Effector memory CD4-positive, alpha-beta T cell (primary cell): ENCODE results near the gene DNAI1.

ENCODE experiments used
- DNase-seq, 3 donors: peaks; one replicate each; pipeline ENCODE4 v3.0.0-alpha.2; 2020
- H3K27ac ChIP-seq: 2 replicates; pipeline ENCODE4 v1.7.0; 2013; ENCODE audit warnings: mild to moderate bottlenecking, low read length, moderate library complexity; ENCODE audit not compliant: insufficient read depth, poor library complexity, severe bottlenecking
- H3K27me3 ChIP-seq: replicated peaks from 2 replicates; pipeline ENCODE4 v1.7.0; 2013; ENCODE audit warnings: mild to moderate bottlenecking, low read length; ENCODE audit not compliant: insufficient read depth, control insufficient read depth, poor library complexity, severe bottlenecking
- H3K36me3 ChIP-seq: 2 replicates; pipeline ENCODE4 v1.7.0; 2013; ENCODE audit warnings: mild to moderate bottlenecking, low read length, moderate library complexity; ENCODE audit not compliant: control insufficient read depth, insufficient read depth
- H3K4me1 ChIP-seq: 2 replicates; pipeline ENCODE4 v1.7.0; 2013; ENCODE audit warnings: low read length, mild to moderate bottlenecking; ENCODE audit not compliant: control insufficient read depth, insufficient read depth, poor library complexity, severe bottlenecking
- H3K4me3 ChIP-seq: 2 replicates; pipeline ENCODE4 v1.7.0; 2013; ENCODE audit warnings: low read length, low read depth, mild to moderate bottlenecking; ENCODE audit not compliant: insufficient read depth, poor library complexity, severe bottlenecking
- H3K9me3 ChIP-seq: 2 replicates; pipeline ENCODE4 v1.7.0; 2013; ENCODE audit warnings: mild to moderate bottlenecking, low read length, moderate library complexity; ENCODE audit not compliant: control insufficient read depth

The DNAI1 gene

GRCh38 chr9:34554211-34555001 is 95.8 kb downstream of the DNAI1 start:
- Histone ChIP-seq H3K36me3 (no peaks in the 10 kb centered on the region), H3K9me3 (no peaks in the 10 kb centered on the region), H3K4me3 (no peak overlapping the region), H3K27ac (no peak overlapping the region), H3K27me3 (no peaks in the 10 kb centered on the region), H3K4me1 (no peaks in the 10 kb centered on the region)
- DNase-seq: no peak

DNA sequence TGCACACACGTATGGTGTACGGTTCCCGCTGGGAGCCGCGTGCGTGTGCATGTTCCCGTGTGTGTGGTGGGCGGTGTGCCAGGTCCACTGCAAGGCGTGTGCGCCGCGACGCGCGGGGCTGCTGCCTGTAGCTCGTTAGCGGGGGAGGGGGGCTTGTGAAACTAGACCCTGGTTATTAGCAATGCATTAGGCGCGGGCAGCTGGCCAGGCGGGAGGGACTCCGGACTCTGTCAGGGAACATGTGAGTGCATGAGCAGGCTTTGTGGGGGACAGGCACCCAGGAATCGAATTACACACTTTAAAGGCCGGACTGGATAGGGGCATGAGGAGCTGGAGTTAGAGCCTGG is 96.4 kb downstream of the DNAI1 start:
- Histone ChIP-seq H3K27me3 (no peaks in the 10 kb centered on the region), H3K27ac (no peak overlapping the region), H3K9me3 (no peaks in the 10 kb centered on the region), H3K36me3 (no peaks in the 10 kb centered on the region), H3K4me3 (no peak overlapping the region), H3K4me1 (no peaks in the 10 kb centered on the region)
- DNase-seq: no peak

DNA sequence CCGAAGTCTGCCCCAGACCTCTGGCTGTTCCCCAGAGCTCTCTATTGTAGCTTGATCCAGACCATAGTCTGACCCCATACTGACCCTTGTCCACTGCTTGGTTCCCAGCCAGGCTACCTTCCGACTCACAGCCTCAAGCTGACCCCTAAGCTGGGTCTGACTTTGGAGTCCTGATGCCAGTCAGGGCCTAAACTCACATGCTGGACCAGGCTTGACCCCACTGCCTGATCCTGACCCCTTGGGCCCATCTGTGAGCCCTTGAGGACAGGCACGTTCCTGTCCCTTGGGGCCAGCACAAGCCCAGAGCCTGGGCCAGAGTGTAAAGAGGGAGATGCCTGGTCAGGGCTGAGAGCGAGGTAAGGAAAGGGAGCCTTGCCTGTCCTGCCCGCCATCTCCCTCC is 96.9 kb downstream of the DNAI1 start:
- H3K27ac ChIP-seq: no peak overlapping the region
- H3K36me3 ChIP-seq: no peaks in the 10 kb centered on the region
- DNase-seq: no peak
- H3K9me3 ChIP-seq: no peaks in the 10 kb centered on the region
- H3K4me1 ChIP-seq: no peaks in the 10 kb centered on the region
- H3K27me3 ChIP-seq: no peaks in the 10 kb centered on the region
- H3K4me3 ChIP-seq: no peak overlapping the region

DNA sequence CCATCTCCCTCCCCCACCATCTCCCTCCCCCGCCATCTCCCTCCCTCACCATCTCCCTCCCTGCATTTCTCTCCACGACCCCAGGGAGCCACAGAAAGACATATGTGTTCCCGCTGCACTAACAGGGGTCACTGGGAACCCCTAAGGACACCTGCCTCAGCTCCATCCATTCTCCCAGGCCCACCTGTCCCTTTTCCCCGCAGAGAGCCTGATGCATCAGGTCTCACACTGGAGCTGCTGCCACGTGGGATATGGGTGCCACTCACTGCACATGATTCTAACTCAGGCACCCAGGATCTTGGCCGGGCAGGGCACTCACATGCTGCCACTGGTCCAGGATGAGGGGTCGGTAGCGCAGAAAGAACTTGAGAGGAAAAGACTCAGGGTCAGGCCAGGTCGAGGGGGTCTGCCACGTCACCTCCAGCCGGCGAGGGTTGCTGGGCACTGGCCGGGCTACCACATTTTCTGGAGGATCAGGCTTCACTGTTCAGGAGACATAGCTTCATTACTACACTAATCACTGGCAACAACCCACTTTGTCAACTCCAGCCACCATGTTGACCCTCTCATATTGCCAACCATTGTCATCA is 97.4 kb downstream of the DNAI1 start:
- Histone ChIP-seq H3K4me3 (no peak overlapping the region), H3K27me3 (no peaks in the 10 kb centered on the region), H3K4me1 (no peaks in the 10 kb centered on the region), H3K9me3 (no peaks in the 10 kb centered on the region), H3K27ac (no peak overlapping the region), H3K36me3 (no peaks in the 10 kb centered on the region)
- no peak for DNase-seq

GRCh38 chr9:34556949-34557348 is 98.3 kb downstream of the DNAI1 start:
- no peaks in the 10 kb centered on the region for H3K4me1 ChIP-seq
- no peaks in the 10 kb centered on the region for H3K27me3 ChIP-seq
- H3K4me3 ChIP-seq: no peak overlapping the region
- H3K9me3 ChIP-seq: peaks cover under 1% of the 10 kb centered on the region
- H3K27ac ChIP-seq: no peak overlapping the region
- no peak for DNase-seq
- H3K36me3 ChIP-seq: no peaks in the 10 kb centered on the region

GRCh38 chr9:34557426-34558321 is 99.1 kb downstream of the DNAI1 start:
- no peaks in the 10 kb centered on the region for H3K36me3 ChIP-seq
- H3K27me3 ChIP-seq: no peaks in the 10 kb centered on the region
- H3K4me3 ChIP-seq: no peak overlapping the region
- no peak for DNase-seq
- no peak overlapping the region for H3K27ac ChIP-seq
- H3K4me1 ChIP-seq: no peaks in the 10 kb centered on the region
- peaks cover 4% of the 10 kb centered on the region for H3K9me3 ChIP-seq

DNA sequence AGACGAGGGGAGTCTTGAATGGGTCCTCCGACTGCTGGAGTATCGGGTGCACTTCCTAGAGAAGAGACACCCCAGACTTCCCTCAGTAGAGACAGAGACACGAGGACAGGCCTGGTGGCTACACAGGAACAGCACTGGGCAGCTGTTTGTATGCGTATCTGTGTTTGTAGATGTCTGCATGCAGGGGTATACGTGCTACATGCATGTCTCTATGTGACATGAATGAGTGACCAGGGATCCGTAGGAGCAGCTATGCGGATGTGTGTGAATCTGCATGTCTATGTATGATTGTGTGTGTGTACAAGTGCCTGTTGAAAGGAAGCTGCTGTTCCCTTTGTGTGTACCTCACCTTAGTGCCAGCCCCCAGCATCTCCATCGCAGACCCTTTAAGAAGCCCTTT is 99.8 kb downstream of the DNAI1 start:
- Histone ChIP-seq H3K4me1 (no peaks in the 10 kb centered on the region), H3K9me3 (peaks cover 4% of the 10 kb centered on the region), H3K27me3 (no peaks in the 10 kb centered on the region), H3K27ac (no peak overlapping the region), H3K36me3 (no peaks in the 10 kb centered on the region), H3K4me3 (no peak overlapping the region)
- DNase-seq: no peak

GRCh38 chr9:34558919-34559623 is 100.5 kb downstream of the DNAI1 start:
- H3K27me3 ChIP-seq: no peaks in the 10 kb centered on the region
- no peak overlapping the region for H3K27ac ChIP-seq
- no peaks in the 10 kb centered on the region for H3K36me3 ChIP-seq
- H3K4me3 ChIP-seq: no peak overlapping the region
- H3K4me1 ChIP-seq: no peaks in the 10 kb centered on the region
- no peak for DNase-seq
- peaks cover 4% of the 10 kb centered on the region for H3K9me3 ChIP-seq

GRCh38 chr9:34559624-34560455 is 101.2 kb downstream of the DNAI1 start:
- no peak for DNase-seq
- no peaks in the 10 kb centered on the region for H3K36me3 ChIP-seq
- no peak overlapping the region for H3K4me3 ChIP-seq
- H3K9me3 ChIP-seq: peaks cover 4% of the 10 kb centered on the region
- H3K27ac ChIP-seq: no peak overlapping the region
- H3K4me1 ChIP-seq: no peaks in the 10 kb centered on the region
- no peaks in the 10 kb centered on the region for H3K27me3 ChIP-seq
